HG02759 (cell line): ENCODE measurements around the gene RPS29.
"Not testable (repeated sequence)": the region's sequence is repeated elsewhere in the genome, so short reads cannot be mapped to it uniquely, and the experiment has no call there.

Source experiments
- ATAC-seq: cut with Tn5 transposase; IDR thresholded peaks from one replicate; pipeline ENCODE4 v1.9.1; 2021; ENCODE audit warnings: mild to moderate bottlenecking, moderate library complexity; ENCODE audit not compliant: unreplicated experiment

RPS29 gene

GRCh38 chr14:49585803-49586672 lies at the start of gene RPS29:
Gene RPS29, minus strand, starts transcription at chr14:49586380. Its CDS starts 34 bp downstream, at chr14:49586346.
- peak; percentile 86 for ATAC-seq

- ATAC-seq = peak; percentile 29
These were observed 48.6 kb upstream of the RPS29 start, which contains the start of gene DNAAF2 for GRCh38 chr14:49634547-49635334. Gene DNAAF2, minus strand, starts transcription at chr14:49635244. Its CDS starts 95 bp downstream, at chr14:49635149.

GRCh38 chr14:49633640-49634546 lies 47.7 kb upstream of the RPS29 start:
- ATAC-seq = peak; percentile 82

GRCh38 chr14:49623941-49624839 lies 38.0 kb upstream of the RPS29 start:
- no peak for ATAC-seq

- no peak for ATAC-seq
These were observed 37.2 kb upstream of the RPS29 start for GRCh38 chr14:49623387-49623786.

GRCh38 chr14:49622022-49622607 lies 35.9 kb upstream of the RPS29 start:
- ATAC-seq = no peak

- peak; percentile 37 for ATAC-seq
These were observed 35.1 kb upstream of the RPS29 start for GRCh38 chr14:49621114-49621881.

- ATAC-seq = peak; percentile 96
These were observed 34.3 kb upstream of the RPS29 start, which contains the start of the genes MGAT2 and RPL36AL for GRCh38 chr14:49620182-49621113. Gene MGAT2, plus strand, starts transcription at chr14:49620799. Its CDS starts 470 bp downstream, at chr14:49621269. Gene RPL36AL, minus strand, starts transcription at chr14:49620626. Its CDS starts 1,522 bp downstream, at chr14:49619104.

- no peak for ATAC-seq
These were observed 33.5 kb upstream of the RPS29 start for GRCh38 chr14:49619730-49620129.

GRCh38 chr14:49619273-49619672 lies 33.1 kb upstream of the RPS29 start:
- not testable (repeated sequence) for ATAC-seq

GRCh38 chr14:49617852-49618519 lies 31.8 kb upstream of the RPS29 start:
- no peak for ATAC-seq

GRCh38 chr14:49615776-49616175 lies 29.6 kb upstream of the RPS29 start:
- ATAC-seq = no peak

GRCh38 chr14:49614196-49614595 lies 28.0 kb upstream of the RPS29 start:
- ATAC-seq = no peak

GRCh38 chr14:49612671-49613070 lies 26.5 kb upstream of the RPS29 start:
- no peak for ATAC-seq

GRCh38 chr14:49612251-49612650 lies 26.1 kb upstream of the RPS29 start:
- ATAC-seq = no peak

- no peak for ATAC-seq
These were observed 21.4 kb upstream of the RPS29 start for GRCh38 chr14:49607583-49607982.
